Activated CD4-positive, alpha-beta T cell treated with anti-CD3 and anti-CD28 coated beads, Interleukin-10, Interleukin-2, amounts not matched to agents 100 ng/mL and 50 ng/mL, durations not matched to agents 16 hours and 8 hours (primary cell): ENCODE measurements around the gene FAM20B.
"Not testable (repeated sequence)": the region's sequence is repeated elsewhere in the genome, so short reads cannot be mapped to it uniquely, and the experiment has no call there.

Experiments used
- DNase-seq: peaks from one replicate; pipeline ENCODE4 v3.0.0-alpha.2; 2020

Gene FAM20B

GRCh38 chr1:179025975-179026812 is 500 bp downstream of the FAM20B start:
- peak; percentile 80 for DNase-seq

GRCh38 chr1:179026813-179027669 is 1.3 kb downstream of the FAM20B start:
- DNase-seq = no peak

- peak; percentile 41 for DNase-seq
These were observed 3.6 kb downstream of the FAM20B start for GRCh38 chr1:179029321-179029759.

GRCh38 chr1:179030130-179030529 is 4.4 kb downstream of the FAM20B start:
- no peak for DNase-seq

GRCh38 chr1:179030683-179031082 is 5.0 kb downstream of the FAM20B start:
- DNase-seq = no peak

GRCh38 chr1:179031284-179031683 is 5.6 kb downstream of the FAM20B start:
- peak; percentile 13 for DNase-seq

GRCh38 chr1:179031855-179032513 is 6.3 kb downstream of the FAM20B start:
- DNase-seq = no peak

- DNase-seq = peak; percentile 85
These were observed 9.0 kb downstream of the FAM20B start for GRCh38 chr1:179034720-179035119.

- peak; percentile 81 for DNase-seq
These were observed 11.3 kb downstream of the FAM20B start for GRCh38 chr1:179036844-179037465.

- DNase-seq = peak; percentile 52
These were observed 13.0 kb downstream of the FAM20B start for GRCh38 chr1:179038528-179039281.

GRCh38 chr1:179039502-179040174 is 13.9 kb downstream of the FAM20B start:
- not testable (repeated sequence) for DNase-seq

- DNase-seq = not testable (repeated sequence)
These were observed 14.5 kb downstream of the FAM20B start for GRCh38 chr1:179040175-179040551.

GRCh38 chr1:179042087-179042486 is 16.4 kb downstream of the FAM20B start:
- DNase-seq = no peak

- no peak for DNase-seq
These were observed 17.0 kb downstream of the FAM20B start for GRCh38 chr1:179042700-179043099.

- DNase-seq = no peak
These were observed 17.6 kb downstream of the FAM20B start for GRCh38 chr1:179043266-179043665.

- no peak for DNase-seq
These were observed 18.2 kb downstream of the FAM20B start for GRCh38 chr1:179043907-179044306.

GRCh38 chr1:179046808-179047635 is 21.3 kb downstream of the FAM20B start:
- no peak for DNase-seq

GRCh38 chr1:179047636-179047997 is 21.9 kb downstream of the FAM20B start:
- DNase-seq = no peak

- DNase-seq = no peak
These were observed 22.8 kb downstream of the FAM20B start for GRCh38 chr1:179048339-179049124.

GRCh38 chr1:179052776-179053175 is 27.1 kb downstream of the FAM20B start:
- no peak for DNase-seq
